Nephron progenitor cell (in vitro differentiated cells): ENCODE data around the gene NACC1.
A peak's percentile ranks its signal among the peaks of the same experiment; 100 is the strongest.

Source experiments
- DNase-seq: peaks from one replicate; pipeline ENCODE4 v3.0.0; 2021
- H3K27ac Mint-ChIP-seq: 2 replicates; pipeline ENCODE4 v1.8.0; 2021; ENCODE audit warnings: mild to moderate bottlenecking, moderate library complexity, mixed read lengths
- H3K27me3 Mint-ChIP-seq: 2 replicates; pipeline ENCODE4 v1.8.0; 2021; ENCODE audit warnings: mild to moderate bottlenecking, low read depth, mixed read lengths; ENCODE audit not compliant: poor library complexity
- H3K36me3 Mint-ChIP-seq: 2 replicates; pipeline ENCODE4 v1.8.0; 2021; ENCODE audit warnings: low read depth, mixed read lengths
- H3K4me1 Mint-ChIP-seq: 2 replicates; pipeline ENCODE4 v1.8.0; 2021; ENCODE audit warnings: mixed read lengths
- H3K4me3 Mint-ChIP-seq: 2 replicates; pipeline ENCODE4 v1.8.0; 2021; ENCODE audit warnings: mild to moderate bottlenecking, moderate library complexity, mixed read lengths
- H3K9me3 Mint-ChIP-seq: 2 replicates; pipeline ENCODE4 v1.8.0; 2021; ENCODE audit warnings: mild to moderate bottlenecking, moderate library complexity, mixed read lengths
- CTCF ChIP-seq: fragments of 200-600 bp; sonication (generic); IDR thresholded peaks from 2 replicates; pipeline ENCODE4 v1.5.0; 2021; ENCODE audit warnings: antibody characterized with exemption

The NACC1 gene

GRCh38 chr19:13122980-13123957 is 5.2 kb downstream of the NACC1 start:
- Mint-ChIP-seq H3K4me3 (no peak overlapping the region), H3K27ac (peak overlapping the region; percentile 87), H3K4me1 (peaks cover 67% of the 10 kb centered on the region), H3K9me3 (no peaks in the 10 kb centered on the region), H3K36me3 (peaks cover 15% of the 10 kb centered on the region), H3K27me3 (no peaks in the 10 kb centered on the region)
- no peak for DNase-seq
- TF ChIP-seq CTCF, result no peak

GRCh38 chr19:13127051-13127450 is 9.0 kb downstream of the NACC1 start:
- peak overlapping the region; percentile 39 for H3K27ac Mint-ChIP-seq
- H3K4me1 Mint-ChIP-seq, result peaks cover 42% of the 10 kb centered on the region
- no peak for DNase-seq
- no peak for TF ChIP-seq CTCF
- H3K27me3 Mint-ChIP-seq, result no peaks in the 10 kb centered on the region
- no peak overlapping the region for H3K4me3 Mint-ChIP-seq
- no peaks in the 10 kb centered on the region for H3K9me3 Mint-ChIP-seq
- H3K36me3 Mint-ChIP-seq, result peaks cover 16% of the 10 kb centered on the region

GRCh38 chr19:13127811-13128575 is 9.9 kb downstream of the NACC1 start:
- Mint-ChIP-seq H3K27ac (peak overlapping the region; percentile 83), H3K27me3 (no peaks in the 10 kb centered on the region), H3K36me3 (peaks cover 21% of the 10 kb centered on the region), H3K9me3 (no peaks in the 10 kb centered on the region), H3K4me3 (no peak overlapping the region), H3K4me1 (peaks cover 32% of the 10 kb centered on the region)
- no peak for DNase-seq
- TF ChIP-seq CTCF, result no peak

GRCh38 chr19:13128583-13128982 is 10.5 kb downstream of the NACC1 start:
- no peak overlapping the region for H3K4me3 Mint-ChIP-seq

GRCh38 chr19:13129384-13129783 is 11.3 kb downstream of the NACC1 start:
- DNase-seq, result no peak
- peaks cover 27% of the 10 kb centered on the region for H3K4me1 Mint-ChIP-seq
- H3K27ac Mint-ChIP-seq, result no peak overlapping the region
- H3K36me3 Mint-ChIP-seq, result peaks cover 28% of the 10 kb centered on the region
- no peaks in the 10 kb centered on the region for H3K27me3 Mint-ChIP-seq
- no peak for TF ChIP-seq CTCF
- H3K9me3 Mint-ChIP-seq, result no peaks in the 10 kb centered on the region
- no peak overlapping the region for H3K4me3 Mint-ChIP-seq

More at GRCh38 chr19:13128583-13128982, 10.5 kb downstream of the NACC1 start:
- Mint-ChIP-seq H3K9me3 (no peaks in the 10 kb centered on the region), H3K36me3 (peaks cover 27% of the 10 kb centered on the region), H3K27ac (peak overlapping the region; percentile 83), H3K27me3 (no peaks in the 10 kb centered on the region), H3K4me1 (peaks cover 28% of the 10 kb centered on the region)
- TF ChIP-seq CTCF, result no peak
- no peak for DNase-seq
